ENCODE measurements around the gene TNFAIP8L3.

Gene TNFAIP8L3

DNA sequence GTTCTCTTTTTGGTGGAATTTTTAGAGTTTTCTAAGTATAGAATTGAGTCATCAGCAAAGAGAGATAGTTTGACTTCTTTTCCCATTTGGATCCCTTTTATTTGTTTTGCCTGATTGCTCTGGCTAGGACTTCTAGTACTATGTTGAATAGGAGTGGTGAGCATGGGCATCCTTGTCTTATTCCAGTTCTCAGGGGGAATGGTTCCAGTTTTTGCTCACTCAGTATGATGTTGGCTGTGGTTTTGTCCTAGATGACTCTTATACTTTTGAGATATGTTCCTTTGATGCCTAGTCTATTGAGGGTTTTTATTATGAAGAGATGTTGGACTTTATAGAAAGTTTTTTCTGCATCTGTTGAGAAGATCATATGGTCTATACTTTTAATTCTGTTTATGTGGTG, 72.5 kb downstream of the TNFAIP8L3 start:
- no peak overlapping the region for H3K4me2 ChIP-seq
- H3K27me3 ChIP-seq (ENCODE audit: insufficient read depth, low read depth), result no peaks in the 10 kb centered on the region
- H3K79me2 ChIP-seq (ENCODE audit: insufficient read depth, low read depth), result no peaks in the 10 kb centered on the region
- H3K4me1 ChIP-seq (ENCODE audit: low read depth, poor library complexity, severe bottlenecking), result no peaks in the 10 kb centered on the region
- no peaks in the 10 kb centered on the region for H4K20me1 ChIP-seq (ENCODE audit: insufficient read depth)
- H3K9ac ChIP-seq, result no peak overlapping the region
- no peak overlapping the region for H3K27ac ChIP-seq
- H3K4me3 ChIP-seq (IDR thresholded peaks at IDR 0.05; ENCODE audit: insufficient read depth, low read depth, low read length), result no peak overlapping the region
- H3K36me3 ChIP-seq (ENCODE audit: insufficient read depth), result no peaks in the 10 kb centered on the region
- no peak overlapping the region for H2AFZ ChIP-seq (ENCODE audit: low read depth)
- TF ChIP-seq, protein P1, sequence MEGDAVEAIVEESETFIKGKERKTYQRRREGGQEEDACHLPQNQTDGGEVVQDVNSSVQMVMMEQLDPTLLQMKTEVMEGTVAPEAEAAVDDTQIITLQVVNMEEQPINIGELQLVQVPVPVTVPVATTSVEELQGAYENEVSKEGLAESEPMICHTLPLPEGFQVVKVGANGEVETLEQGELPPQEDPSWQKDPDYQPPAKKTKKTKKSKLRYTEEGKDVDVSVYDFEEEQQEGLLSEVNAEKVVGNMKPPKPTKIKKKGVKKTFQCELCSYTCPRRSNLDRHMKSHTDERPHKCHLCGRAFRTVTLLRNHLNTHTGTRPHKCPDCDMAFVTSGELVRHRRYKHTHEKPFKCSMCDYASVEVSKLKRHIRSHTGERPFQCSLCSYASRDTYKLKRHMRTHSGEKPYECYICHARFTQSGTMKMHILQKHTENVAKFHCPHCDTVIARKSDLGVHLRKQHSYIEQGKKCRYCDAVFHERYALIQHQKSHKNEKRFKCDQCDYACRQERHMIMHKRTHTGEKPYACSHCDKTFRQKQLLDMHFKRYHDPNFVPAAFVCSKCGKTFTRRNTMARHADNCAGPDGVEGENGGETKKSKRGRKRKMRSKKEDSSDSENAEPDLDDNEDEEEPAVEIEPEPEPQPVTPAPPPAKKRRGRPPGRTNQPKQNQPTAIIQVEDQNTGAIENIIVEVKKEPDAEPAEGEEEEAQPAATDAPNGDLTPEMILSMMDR (conservative IDR thresholded peaks at IDR 0.05; ENCODE audit: low read depth, low read length), result no peak

DNA sequence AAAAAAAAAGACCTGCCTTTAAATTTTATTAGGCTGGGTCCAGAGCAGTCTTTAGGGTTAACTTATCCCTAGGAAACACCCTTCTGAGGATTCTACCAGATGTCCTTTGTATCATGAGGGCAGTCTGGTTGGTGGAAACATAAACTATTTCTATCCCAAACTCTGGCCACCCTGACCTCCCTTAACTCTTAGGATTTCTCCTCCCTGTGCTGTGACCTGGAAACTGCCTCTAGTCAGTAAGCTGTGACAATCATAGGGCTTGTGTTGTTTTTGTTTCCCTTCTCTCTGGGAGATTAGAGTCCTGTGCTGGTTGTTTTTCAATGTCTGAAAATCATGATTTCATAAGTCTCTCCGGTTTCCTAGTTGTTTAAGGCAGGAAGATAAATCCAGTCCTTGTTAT, 78.1 kb downstream of the TNFAIP8L3 start:
- Histone ChIP-seq H4K20me1 (ENCODE audit: insufficient read depth) (no peaks in the 10 kb centered on the region), H3K9ac (no peak overlapping the region), H3K4me2 (no peak overlapping the region), H3K4me1 (ENCODE audit: low read depth, poor library complexity, severe bottlenecking) (no peaks in the 10 kb centered on the region), H3K4me3 (IDR thresholded peaks at IDR 0.05; ENCODE audit: insufficient read depth, low read depth, low read length) (no peak overlapping the region), H3K27ac (no peak overlapping the region), H2AFZ (ENCODE audit: low read depth) (no peak overlapping the region), H3K79me2 (ENCODE audit: insufficient read depth, low read depth) (no peaks in the 10 kb centered on the region), H3K27me3 (ENCODE audit: insufficient read depth, low read depth) (no peaks in the 10 kb centered on the region), H3K36me3 (ENCODE audit: insufficient read depth) (no peaks in the 10 kb centered on the region)
- TF ChIP-seq, protein P1 (conservative IDR thresholded peaks at IDR 0.05; ENCODE audit: low read depth, low read length), result no peak

- no peaks in the 10 kb centered on the region for H3K27me3 ChIP-seq (ENCODE audit: insufficient read depth, low read depth)
- H4K20me1 ChIP-seq (ENCODE audit: insufficient read depth), result no peaks in the 10 kb centered on the region
- no peak overlapping the region for H2AFZ ChIP-seq (ENCODE audit: low read depth)
Observed at GRCh38 chr15:51011212-51011611, 83.5 kb downstream of the TNFAIP8L3 start.

DNA sequence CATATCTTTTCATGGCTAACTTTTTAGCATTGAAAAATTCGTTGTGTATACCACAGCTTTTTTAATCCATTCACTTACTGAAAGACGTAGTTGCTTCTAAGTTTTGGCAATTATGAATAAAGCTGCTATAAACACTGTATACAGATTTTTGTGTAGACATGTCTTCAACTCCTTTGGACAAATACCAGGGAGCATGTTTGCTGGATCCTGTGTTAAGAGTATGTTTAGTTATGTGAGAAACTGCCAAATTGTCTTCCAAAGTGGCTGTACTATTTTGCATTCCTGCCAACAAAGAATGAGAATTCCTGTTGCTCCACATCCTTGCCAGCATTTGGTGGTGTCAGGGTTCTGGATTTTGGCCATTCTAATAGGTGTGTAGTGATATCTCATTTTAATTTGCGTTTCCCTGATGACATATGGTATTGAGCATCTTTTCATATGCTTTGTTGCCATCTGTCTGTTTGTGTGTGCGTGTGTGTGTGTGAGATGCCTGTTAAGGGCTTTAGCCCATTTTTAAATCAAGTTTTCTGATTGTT, 87.5 kb downstream of the TNFAIP8L3 start:
- Histone ChIP-seq H3K36me3 (ENCODE audit: insufficient read depth) (no peaks in the 10 kb centered on the region), H4K20me1 (ENCODE audit: insufficient read depth) (no peaks in the 10 kb centered on the region), H2AFZ (ENCODE audit: low read depth) (no peak overlapping the region), H3K27ac (no peak overlapping the region), H3K9ac (no peak overlapping the region), H3K27me3 (ENCODE audit: insufficient read depth, low read depth) (no peaks in the 10 kb centered on the region), H3K4me2 (no peak overlapping the region), H3K79me2 (ENCODE audit: insufficient read depth, low read depth) (no peaks in the 10 kb centered on the region), H3K4me1 (ENCODE audit: low read depth, poor library complexity, severe bottlenecking) (no peaks in the 10 kb centered on the region), H3K4me3 (IDR thresholded peaks at IDR 0.05; ENCODE audit: insufficient read depth, low read depth, low read length) (no peak overlapping the region)
- TF ChIP-seq, protein P1 (conservative IDR thresholded peaks at IDR 0.05; ENCODE audit: low read depth, low read length), result no peak

More at GRCh38 chr15:51011212-51011611, 83.5 kb downstream of the TNFAIP8L3 start:
- TF ChIP-seq, protein P1 (conservative IDR thresholded peaks at IDR 0.05; ENCODE audit: low read depth, low read length), result no peak
- H3K79me2 ChIP-seq (ENCODE audit: insufficient read depth, low read depth), result no peaks in the 10 kb centered on the region
- H3K9ac ChIP-seq, result no peak overlapping the region
- no peaks in the 10 kb centered on the region for H3K4me1 ChIP-seq (ENCODE audit: low read depth, poor library complexity, severe bottlenecking)
- no peak overlapping the region for H3K4me2 ChIP-seq
- no peak overlapping the region for H3K27ac ChIP-seq
- H3K36me3 ChIP-seq (ENCODE audit: insufficient read depth), result no peaks in the 10 kb centered on the region
- H3K4me3 ChIP-seq (IDR thresholded peaks at IDR 0.05; ENCODE audit: insufficient read depth, low read depth, low read length), result no peak overlapping the region

Measured in KMS-11 (cell line).